HEK293 (cell line): ENCODE results near the gene SLC35G6.

Experiments
- CTCF ChIP-seq: fragments of 450-650 bp; formaldehyde crosslinking; IDR thresholded peaks from 2 replicates; pipeline ENCODE4 v1.5.1; 2016; ENCODE audit warnings: missing biosample characterization, missing genetic modification characterization
- ELK4 ChIP-seq: IDR thresholded peaks from 2 replicates; pipeline ENCODE4 v1.6.1; 2011; ENCODE audit warnings: mild to moderate bottlenecking, low read depth, low read length, borderline replicate concordance
- REST ChIP-seq: fragments of 450-650 bp; formaldehyde crosslinking; IDR thresholded peaks from 2 replicates; pipeline ENCODE4 v1.5.1; 2016; ENCODE audit warnings: missing biosample characterization, missing genetic modification characterization
- ZFP3 ChIP-seq: fragments of 450-650 bp; formaldehyde crosslinking; IDR thresholded peaks from 2 replicates; pipeline ENCODE4 v1.5.1; 2016; ENCODE audit warnings: low read depth, missing biosample characterization, missing genetic modification characterization
- ZNF473 ChIP-seq: fragments of 450-650 bp; formaldehyde crosslinking; IDR thresholded peaks from 2 replicates; pipeline ENCODE4 v1.5.1; 2017; ENCODE audit warnings: missing biosample characterization, missing genetic modification characterization

GRCh38 chr17:7503521-7503920 lies 22.3 kb downstream of the SLC35G6 start:
- TF ChIP-seq ELK4 = no peak
- TF ChIP-seq ZFP3 = no peak
- no peak for TF ChIP-seq CTCF (tag by site-specific recombination)
- no peak for TF ChIP-seq REST (tag by site-specific recombination)
- no peak for TF ChIP-seq ZNF473 (tag by site-specific recombination)
